RWPE2 (cell line): Measurements from ENCODE around the gene FBRSL1.

Experiments
- ATAC-seq: fragments of 200-7000 bp; cut with Tn5 transposase; 3 replicates; pipeline ENCODE4 v1.9.1; 2021; ENCODE audit warnings: low read depth
- DNase-seq: peaks from one replicate; pipeline ENCODE4 v3.0.0-alpha.2; 2020; ENCODE audit warnings: low spot score
- H3K27ac ChIP-seq: fragments of 450-650 bp; 2 replicates; pipeline ENCODE4 v1.5.1; 2017; ENCODE audit warnings: mild to moderate bottlenecking; ENCODE audit not compliant: poor library complexity, severe bottlenecking
- H3K27me3 ChIP-seq: fragments of 250-450 bp; sonication (Bioruptor Pico); 2 replicates; pipeline ENCODE4 v1.5.1; 2021; ENCODE audit warnings: mild to moderate bottlenecking, moderate library complexity; ENCODE audit not compliant: insufficient read depth, poor library complexity, severe bottlenecking
- H3K36me3 ChIP-seq: fragments of 250-450 bp; sonication (Bioruptor Pico); 2 replicates; pipeline ENCODE4 v1.5.1; 2020; ENCODE audit warnings: low read depth, mild to moderate bottlenecking, moderate library complexity
- H3K4me1 ChIP-seq: fragments of 250-450 bp; sonication (Bioruptor Pico); 2 replicates; pipeline ENCODE4 v1.5.1; 2021; ENCODE audit warnings: mild to moderate bottlenecking, moderate library complexity; ENCODE audit not compliant: insufficient read depth, poor library complexity, severe bottlenecking
- H3K4me3 ChIP-seq: fragments of 250-450 bp; sonication (Bioruptor Pico); 2 replicates; pipeline ENCODE4 v1.5.1; 2021; ENCODE audit warnings: mild to moderate bottlenecking, moderate library complexity; ENCODE audit not compliant: severe bottlenecking
- H3K9me3 ChIP-seq: fragments of 250-450 bp; sonication (Bioruptor Pico); 2 replicates; pipeline ENCODE4 v1.5.1; 2021; ENCODE audit warnings: mild to moderate bottlenecking, moderate library complexity; ENCODE audit not compliant: severe bottlenecking
- TF ChIP-seq, protein P1 (sequence below): fragments of 450-650 bp; IDR thresholded peaks from one replicate; pipeline ENCODE4 v1.5.1; 2017; ENCODE audit warnings: mild to moderate bottlenecking, moderate library complexity; ENCODE audit not compliant: poor library complexity, severe bottlenecking

Gene FBRSL1

GRCh38 chr12:132483612-132484011, 6.3 kb upstream of the FBRSL1 start:
- TF ChIP-seq, protein P1, sequence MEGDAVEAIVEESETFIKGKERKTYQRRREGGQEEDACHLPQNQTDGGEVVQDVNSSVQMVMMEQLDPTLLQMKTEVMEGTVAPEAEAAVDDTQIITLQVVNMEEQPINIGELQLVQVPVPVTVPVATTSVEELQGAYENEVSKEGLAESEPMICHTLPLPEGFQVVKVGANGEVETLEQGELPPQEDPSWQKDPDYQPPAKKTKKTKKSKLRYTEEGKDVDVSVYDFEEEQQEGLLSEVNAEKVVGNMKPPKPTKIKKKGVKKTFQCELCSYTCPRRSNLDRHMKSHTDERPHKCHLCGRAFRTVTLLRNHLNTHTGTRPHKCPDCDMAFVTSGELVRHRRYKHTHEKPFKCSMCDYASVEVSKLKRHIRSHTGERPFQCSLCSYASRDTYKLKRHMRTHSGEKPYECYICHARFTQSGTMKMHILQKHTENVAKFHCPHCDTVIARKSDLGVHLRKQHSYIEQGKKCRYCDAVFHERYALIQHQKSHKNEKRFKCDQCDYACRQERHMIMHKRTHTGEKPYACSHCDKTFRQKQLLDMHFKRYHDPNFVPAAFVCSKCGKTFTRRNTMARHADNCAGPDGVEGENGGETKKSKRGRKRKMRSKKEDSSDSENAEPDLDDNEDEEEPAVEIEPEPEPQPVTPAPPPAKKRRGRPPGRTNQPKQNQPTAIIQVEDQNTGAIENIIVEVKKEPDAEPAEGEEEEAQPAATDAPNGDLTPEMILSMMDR: no peak
- H3K27me3 ChIP-seq: peaks cover 12% of the 10 kb centered on the region
- no peak for ATAC-seq
- H3K9me3 ChIP-seq: no peaks in the 10 kb centered on the region
- H3K4me1 ChIP-seq: no peaks in the 10 kb centered on the region
- no peak overlapping the region for H3K4me3 ChIP-seq
- no peak for DNase-seq
- H3K36me3 ChIP-seq: no peaks in the 10 kb centered on the region
- no peak overlapping the region for H3K27ac ChIP-seq

DNA sequence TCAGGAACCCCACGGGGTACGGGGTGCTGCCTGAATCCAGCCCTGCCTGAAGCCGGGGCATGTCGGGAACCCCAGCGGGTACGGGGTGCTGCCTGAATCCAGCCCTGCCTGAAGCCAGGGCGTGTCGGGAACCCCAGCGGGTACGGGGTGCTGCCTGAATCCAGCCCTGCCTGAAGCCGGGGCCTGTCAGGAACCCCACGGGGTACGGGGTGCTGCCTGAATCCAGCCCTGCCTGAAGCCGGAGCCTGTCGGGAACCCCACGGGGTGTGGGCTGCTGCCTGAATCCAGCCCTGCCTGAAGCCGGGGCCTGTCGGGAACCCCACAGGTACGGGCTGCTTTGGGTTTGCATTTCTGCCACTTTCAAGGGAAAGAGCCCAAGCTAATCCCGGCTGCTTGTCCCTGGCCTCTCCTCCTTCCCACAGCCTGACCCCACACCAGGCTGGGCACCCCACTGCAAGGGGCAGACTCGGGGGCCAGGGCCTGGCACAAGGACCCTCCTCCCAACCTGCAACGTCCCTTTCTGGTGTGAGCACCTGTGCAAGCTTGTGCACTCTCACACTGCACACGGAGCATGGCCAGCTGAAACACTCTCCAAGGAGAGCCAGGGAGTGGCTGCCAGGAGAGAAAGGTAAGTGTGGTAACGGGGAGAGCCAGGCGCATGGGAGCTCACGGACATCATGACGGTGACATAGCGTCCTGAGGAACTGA, 5.6 kb upstream of the FBRSL1 start:
- TF ChIP-seq, protein P1: no peak
- H3K27me3 ChIP-seq: peaks cover 12% of the 10 kb centered on the region
- no peaks in the 10 kb centered on the region for H3K9me3 ChIP-seq
- H3K27ac ChIP-seq: no peak overlapping the region
- H3K4me3 ChIP-seq: no peak overlapping the region
- ATAC-seq (no peak), DNase-seq (no peak)
- H3K36me3 ChIP-seq: no peaks in the 10 kb centered on the region
- H3K4me1 ChIP-seq: no peaks in the 10 kb centered on the region

GRCh38 chr12:132484891-132485441, 5.0 kb upstream of the FBRSL1 start:
- TF ChIP-seq, protein P1: no peak
- H3K4me3 ChIP-seq: no peak overlapping the region
- H3K27me3 ChIP-seq: peaks cover 12% of the 10 kb centered on the region
- no peaks in the 10 kb centered on the region for H3K36me3 ChIP-seq
- DNase-seq (no peak), ATAC-seq (no peak)
- H3K27ac ChIP-seq: no peak overlapping the region
- no peaks in the 10 kb centered on the region for H3K9me3 ChIP-seq
- no peaks in the 10 kb centered on the region for H3K4me1 ChIP-seq

- Histone ChIP-seq H3K9me3 (no peaks in the 10 kb centered on the region), H3K27me3 (peaks cover 12% of the 10 kb centered on the region), H3K27ac (no peak overlapping the region), H3K36me3 (no peaks in the 10 kb centered on the region), H3K4me1 (no peaks in the 10 kb centered on the region), H3K4me3 (no peak overlapping the region)
- DNase-seq: no peak
- ATAC-seq: no peak
- TF ChIP-seq, protein P1: no peak
Measured at GRCh38 chr12:132485619-132486018, 4.3 kb upstream of the FBRSL1 start.

DNA sequence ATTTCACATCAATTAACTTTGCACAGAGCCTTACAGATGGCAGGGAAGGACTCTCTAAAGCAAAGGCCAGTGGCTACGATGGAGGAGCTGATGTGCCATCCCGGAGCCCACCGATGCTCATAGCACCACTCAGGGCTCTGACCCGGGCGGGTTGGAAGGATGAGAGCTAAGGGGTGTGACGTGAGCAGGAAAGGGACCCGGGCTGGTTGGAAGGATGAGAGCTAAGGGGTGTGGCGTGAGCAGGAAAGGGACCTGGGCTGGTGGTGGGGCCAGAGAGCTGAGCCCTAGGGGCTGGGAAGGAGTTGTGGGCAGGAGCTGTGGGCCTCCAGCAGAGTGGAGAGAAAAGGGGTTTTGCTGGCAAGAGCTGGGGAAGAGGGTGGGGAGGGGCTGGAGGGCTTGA, 3.8 kb upstream of the FBRSL1 start:
- ATAC-seq: no peak

More for the DNA sequence above, 3.8 kb upstream of the FBRSL1 start:
- H3K27me3 ChIP-seq: peaks cover 8% of the 10 kb centered on the region
- TF ChIP-seq, protein P1: no peak
- no peak for DNase-seq
- H3K36me3 ChIP-seq: no peaks in the 10 kb centered on the region
- no peaks in the 10 kb centered on the region for H3K4me1 ChIP-seq
- no peak overlapping the region for H3K4me3 ChIP-seq
- H3K27ac ChIP-seq: no peak overlapping the region
- H3K9me3 ChIP-seq: no peaks in the 10 kb centered on the region
